HepG2 (cell line): ENCODE measurements around the gene UGT2A3.

Experiments
- ARID4A ChIP-seq: sonication (generic); formaldehyde crosslinking; IDR thresholded peaks from 2 replicates; pipeline ENCODE4 v1.5.0; 2020; ENCODE audit warnings: mild to moderate bottlenecking, missing genetic modification reagents, borderline replicate concordance
- FOXA3 ChIP-seq: IDR thresholded peaks from 2 replicates; pipeline ENCODE4 v1.6.1; 2016; ENCODE audit warnings: missing genetic modification reagents, missing compliant biosample characterization
- ZNF776 ChIP-seq: sonication (generic); formaldehyde crosslinking; IDR thresholded peaks from 2 replicates; pipeline ENCODE4 v1.4.0; 2020; ENCODE audit warnings: mild to moderate bottlenecking, missing genetic modification reagents

GRCh38 chr4:68917016-68917415, 34.6 kb downstream of the UGT2A3 start:
- no peak for TF ChIP-seq ZNF776 (CRISPR knock-in tag)
- TF ChIP-seq FOXA3 (CRISPR knock-in tag), result no peak
- TF ChIP-seq ARID4A (CRISPR knock-in tag), result no peak
